GM20000 (cell line): ENCODE measurements around the gene SOX2.

ENCODE experiments used
- DNase-seq: peaks from one replicate; pipeline ENCODE4 v3.0.0; 2012; ENCODE audit warnings: low spot score
- TF ChIP-seq, protein P1 (sequence below): IDR thresholded peaks from 2 replicates; pipeline ENCODE4 v1.5.1; 2012; ENCODE audit warnings: mild to moderate bottlenecking, control low read depth; ENCODE audit errors: extremely low read depth, missing control alignments

The SOX2 gene

DNA sequence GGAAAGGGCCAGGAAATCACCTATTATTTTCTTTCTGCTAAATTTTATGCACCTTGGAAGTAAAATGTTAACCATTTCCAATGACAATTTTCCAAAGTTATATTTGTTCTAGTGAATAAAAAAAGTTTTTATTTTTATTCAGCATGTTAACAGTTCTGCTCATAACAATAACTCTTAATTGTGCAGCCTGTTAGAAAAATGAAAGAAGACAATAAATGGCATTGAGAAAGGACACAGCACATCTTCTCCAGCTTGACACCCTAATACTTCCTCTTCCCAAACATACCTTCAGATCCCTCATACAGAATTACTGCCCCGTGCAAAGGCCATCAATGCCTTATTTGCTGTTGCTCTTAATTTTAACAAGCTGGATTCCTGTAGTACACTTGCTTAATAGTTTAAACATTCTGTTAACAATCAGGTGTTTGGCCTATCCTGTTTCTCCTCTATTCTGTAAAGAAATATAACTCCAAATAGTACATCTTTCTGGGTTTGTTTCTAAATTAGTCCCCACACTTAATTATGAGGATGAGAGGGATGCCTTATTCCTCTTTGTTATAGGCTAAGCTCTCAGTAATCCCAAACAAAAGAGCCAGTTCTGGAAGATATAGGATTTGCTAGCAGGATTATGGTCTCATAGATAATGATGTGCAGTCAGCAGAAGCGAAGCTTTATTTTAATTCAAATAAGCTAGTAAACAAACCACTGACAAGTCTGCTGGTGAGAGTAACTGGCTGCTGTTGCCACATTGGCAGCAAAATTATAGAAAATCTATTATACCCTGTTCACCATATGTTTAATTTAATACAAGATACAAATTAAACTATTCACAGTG lies 19.2 kb upstream of the SOX2 start:
- no peak for DNase-seq
- TF ChIP-seq, protein P1, sequence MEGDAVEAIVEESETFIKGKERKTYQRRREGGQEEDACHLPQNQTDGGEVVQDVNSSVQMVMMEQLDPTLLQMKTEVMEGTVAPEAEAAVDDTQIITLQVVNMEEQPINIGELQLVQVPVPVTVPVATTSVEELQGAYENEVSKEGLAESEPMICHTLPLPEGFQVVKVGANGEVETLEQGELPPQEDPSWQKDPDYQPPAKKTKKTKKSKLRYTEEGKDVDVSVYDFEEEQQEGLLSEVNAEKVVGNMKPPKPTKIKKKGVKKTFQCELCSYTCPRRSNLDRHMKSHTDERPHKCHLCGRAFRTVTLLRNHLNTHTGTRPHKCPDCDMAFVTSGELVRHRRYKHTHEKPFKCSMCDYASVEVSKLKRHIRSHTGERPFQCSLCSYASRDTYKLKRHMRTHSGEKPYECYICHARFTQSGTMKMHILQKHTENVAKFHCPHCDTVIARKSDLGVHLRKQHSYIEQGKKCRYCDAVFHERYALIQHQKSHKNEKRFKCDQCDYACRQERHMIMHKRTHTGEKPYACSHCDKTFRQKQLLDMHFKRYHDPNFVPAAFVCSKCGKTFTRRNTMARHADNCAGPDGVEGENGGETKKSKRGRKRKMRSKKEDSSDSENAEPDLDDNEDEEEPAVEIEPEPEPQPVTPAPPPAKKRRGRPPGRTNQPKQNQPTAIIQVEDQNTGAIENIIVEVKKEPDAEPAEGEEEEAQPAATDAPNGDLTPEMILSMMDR, result no peak

DNA sequence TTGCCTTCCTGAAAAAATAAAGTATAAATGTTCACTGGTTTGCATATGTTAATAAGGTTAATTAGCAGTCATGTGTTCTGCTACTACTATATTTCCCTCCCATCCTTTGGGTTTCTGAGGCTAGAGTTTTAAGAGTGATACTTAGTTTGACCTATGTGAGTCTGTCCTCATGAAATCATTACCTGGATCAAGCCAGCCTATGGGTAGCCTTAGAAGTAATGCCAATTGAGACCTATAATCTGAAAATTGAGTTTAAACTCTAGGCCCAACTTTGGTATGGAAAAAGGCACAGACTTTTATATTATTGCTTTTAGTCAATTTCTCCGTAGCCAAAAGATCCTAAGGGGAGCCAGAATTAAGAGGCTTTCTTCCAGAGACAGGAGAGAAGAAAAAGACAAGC lies 18.4 kb upstream of the SOX2 start:
- TF ChIP-seq, protein P1, result no peak
- no peak for DNase-seq

DNA sequence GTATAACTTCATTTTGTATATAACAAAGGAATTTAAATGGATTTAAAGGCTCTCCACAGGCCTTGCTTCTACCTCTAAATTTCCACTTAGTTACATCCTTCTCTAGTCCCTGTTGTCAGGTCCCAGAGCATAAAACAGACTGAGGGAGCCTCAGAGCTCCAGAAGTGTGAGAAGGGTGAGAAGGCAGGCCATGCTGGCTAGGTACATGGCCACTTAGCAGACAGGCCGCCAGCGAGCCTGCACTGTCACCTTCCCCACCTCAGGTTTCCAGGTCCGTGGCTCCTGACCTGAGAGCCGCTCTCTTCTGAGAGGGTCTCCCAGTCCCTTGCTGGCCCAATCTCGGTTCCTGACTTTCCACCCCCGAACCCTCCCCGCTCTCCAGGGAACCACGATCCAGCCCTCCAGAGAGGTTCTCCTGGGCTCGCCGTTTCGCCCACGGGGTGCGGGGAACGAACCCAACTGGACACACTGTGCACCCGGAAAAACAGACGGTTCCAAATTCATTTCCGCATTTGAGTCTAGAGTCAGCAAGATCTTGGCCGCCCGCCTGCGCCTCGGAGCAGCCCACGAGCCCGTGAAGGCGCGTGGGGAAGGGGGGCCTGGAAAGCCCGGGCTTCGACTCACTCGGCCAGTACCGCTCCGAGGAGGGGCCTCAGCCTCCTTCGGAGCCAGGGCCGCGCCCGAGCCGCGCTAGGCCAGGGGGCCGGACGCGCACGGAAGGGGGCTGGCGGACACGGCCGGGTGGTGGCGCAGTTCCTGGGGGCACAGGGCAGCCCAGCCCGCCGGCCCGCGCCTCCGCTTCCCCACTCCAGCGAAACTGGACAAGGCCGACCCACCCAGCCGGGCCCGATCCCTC lies 16.7 kb upstream of the SOX2 start:
- TF ChIP-seq, protein P1, result no peak
- DNase-seq, result no peak

DNA sequence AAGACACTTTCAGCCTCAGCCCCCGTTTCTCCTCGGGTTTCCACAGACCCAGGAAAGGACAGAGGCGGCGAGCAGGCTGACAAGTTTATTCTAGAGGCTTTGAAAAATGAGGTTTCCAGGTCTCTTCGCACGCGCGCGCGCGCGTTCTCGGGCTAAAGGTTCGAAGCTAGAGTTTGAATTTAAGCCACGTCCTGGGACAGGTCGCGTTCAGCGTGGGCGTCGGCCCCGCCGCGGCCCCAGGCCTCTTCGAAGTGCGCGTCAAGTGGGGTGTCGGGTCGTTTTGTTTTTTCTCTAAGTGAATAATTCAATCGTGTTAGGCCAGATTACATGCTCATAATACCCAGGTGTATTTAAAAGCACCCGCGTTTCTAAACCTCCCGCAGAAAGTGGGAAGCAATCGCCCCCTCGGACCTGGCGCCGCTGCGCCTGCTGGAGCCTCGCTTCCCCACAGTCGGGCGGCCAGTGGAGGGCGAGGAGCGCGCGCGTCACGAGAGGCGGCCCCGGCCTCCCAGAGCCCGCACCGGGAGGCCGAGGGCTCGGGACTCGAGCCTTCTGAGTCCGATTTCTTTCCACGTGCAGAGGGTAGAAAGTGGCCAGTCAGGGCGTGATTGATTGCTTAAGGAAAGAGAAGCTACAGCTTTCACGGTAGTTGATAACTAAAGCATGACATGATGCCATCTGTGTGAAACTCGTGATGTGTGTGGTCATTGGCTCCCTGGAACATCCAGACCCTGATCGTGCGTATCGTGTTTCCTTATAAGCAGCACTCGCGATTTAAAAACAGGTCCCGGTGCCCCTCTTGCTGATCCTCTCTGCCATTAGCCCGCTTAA lies 15.8 kb upstream of the SOX2 start:
- TF ChIP-seq, protein P1, result no peak
- DNase-seq, result no peak

DNA sequence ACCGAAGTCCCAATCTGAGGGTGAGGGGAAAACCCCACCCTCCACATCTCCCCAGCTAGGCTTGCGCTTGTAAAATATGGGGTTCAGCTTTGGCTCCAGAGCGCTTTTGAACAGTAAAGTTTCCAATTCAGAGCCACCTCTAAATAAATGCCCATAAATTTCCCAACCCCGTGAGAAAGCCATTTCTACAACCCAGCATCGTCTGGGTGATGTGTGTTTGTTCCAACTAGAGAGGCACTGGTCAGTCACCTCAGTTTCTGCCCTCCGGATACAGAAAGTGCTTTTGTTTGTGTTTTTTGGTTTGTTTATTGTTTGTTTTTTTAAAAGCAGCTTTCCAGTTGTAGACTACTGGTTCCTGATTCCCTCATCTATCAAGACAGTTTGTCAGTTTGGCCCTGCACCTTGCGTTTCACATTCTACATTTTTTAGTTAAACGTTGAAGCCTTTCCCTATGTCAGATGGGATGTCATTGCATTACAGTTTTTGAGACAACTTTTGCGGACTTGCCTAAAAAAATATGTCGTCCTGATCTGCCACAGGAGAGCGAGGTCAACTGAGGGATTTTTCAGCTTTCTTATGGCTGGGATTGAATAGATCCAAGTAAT lies 15.0 kb upstream of the SOX2 start:
- no peak for DNase-seq
- TF ChIP-seq, protein P1, result no peak

DNA sequence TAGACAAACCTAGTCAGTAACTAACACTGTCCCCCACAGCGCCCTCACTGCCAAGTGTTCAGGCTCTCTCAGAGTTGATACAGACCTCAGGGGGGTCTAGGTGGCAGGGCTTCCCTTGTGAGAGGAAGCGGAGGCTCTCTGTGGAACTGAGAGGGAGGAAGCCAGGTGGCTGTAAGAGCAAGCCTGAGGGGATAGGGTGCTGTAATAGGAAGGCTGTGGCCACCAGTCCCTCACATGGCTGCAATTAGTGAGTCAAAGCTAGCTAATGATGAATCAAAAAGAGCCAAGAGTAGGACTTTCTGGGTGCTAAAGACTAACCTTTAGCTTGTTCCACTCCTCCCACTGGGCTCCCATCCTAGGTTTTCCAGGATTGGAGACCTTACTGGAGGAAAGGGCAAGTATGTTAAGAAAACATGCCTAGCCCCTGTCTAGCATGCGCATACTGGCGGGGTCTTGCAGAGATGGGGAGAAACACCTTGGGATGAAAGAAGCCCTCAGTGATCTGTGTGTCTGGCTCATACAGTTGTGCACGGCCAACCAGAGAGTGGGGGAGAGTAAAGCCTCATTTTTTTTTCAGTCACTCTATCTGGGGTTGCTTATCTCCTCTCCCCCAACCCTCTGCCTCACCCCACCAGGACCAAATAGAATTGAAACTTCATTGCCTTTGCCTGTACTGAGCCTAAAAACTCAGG lies 13.3 kb upstream of the SOX2 start:
- TF ChIP-seq, protein P1, result no peak
- no peak for DNase-seq
